OCI-LY3 (cell line): ENCODE data around the gene BRSK1.

Experiments
- H2AFZ ChIP-seq: fragments of 200-600, 300-600 bp; shearing (Covaris generic); 2 replicates; pipeline ENCODE4 v1.6.0; 2014; ENCODE audit warnings: antibody characterized with exemption, low read depth, low read length
- H3K27ac ChIP-seq: fragments of 200-600, 300-600 bp; sonication (generic); 2 replicates; pipeline ENCODE4 v1.5.1; 2014; ENCODE audit warnings: mild to moderate bottlenecking, low read length, moderate library complexity, mixed read lengths
- H3K27me3 ChIP-seq: fragments of 200-600, 300-600 bp; sonication (generic); 2 replicates; pipeline ENCODE4 v1.6.1; 2014; ENCODE audit warnings: low read depth, low read length, mixed read lengths
- H3K36me3 ChIP-seq: fragments of 200-600, 300-600 bp; sonication (generic); replicated peaks from 2 replicates; pipeline ENCODE3; 2014; ENCODE audit warnings: low read depth, low read length, mixed read lengths
- H3K4me1 ChIP-seq: fragments of 300-600, 200-600 bp; sonication (generic); 2 replicates; pipeline ENCODE4 v1.6.1; 2014; ENCODE audit warnings: low read length, mixed read lengths
- H3K4me2 ChIP-seq: fragments of 200-600, 300-600 bp; sonication (generic); 2 replicates; pipeline ENCODE4 v1.6.1; 2014; ENCODE audit warnings: low read length, mixed read lengths
- H3K4me3 ChIP-seq: fragments of 300-600, 200-600 bp; sonication (generic); 2 replicates; pipeline ENCODE4 v1.5.1; 2014; ENCODE audit warnings: antibody characterized with exemption, mild to moderate bottlenecking, low read length, moderate library complexity
- H3K79me2 ChIP-seq: fragments of 300-600, 200-600 bp; shearing (Covaris generic); 2 replicates; pipeline ENCODE4 v1.6.1; 2014; ENCODE audit warnings: mild to moderate bottlenecking, low read length, mixed read lengths
- H3K9ac ChIP-seq: fragments of 300-600, 200-600 bp; shearing (Covaris generic); 2 replicates; pipeline ENCODE4 v1.6.0; 2014; ENCODE audit warnings: mild to moderate bottlenecking, low read length, moderate library complexity
- H3K9me3 ChIP-seq: fragments of 200-600, 300-600 bp; shearing (Covaris generic); 2 replicates; pipeline ENCODE4 v1.6.1; 2014; ENCODE audit warnings: low read length, mixed read lengths; ENCODE audit not compliant: insufficient read depth
- H4K20me1 ChIP-seq: fragments of 200-600, 300-600 bp; sonication (generic); 2 replicates; pipeline ENCODE4 v1.6.1; 2016; ENCODE audit warnings: low read length, mixed read lengths; ENCODE audit not compliant: insufficient read depth
- EZH2phosphoT487 ChIP-seq: fragments of 200-600 bp; shearing (Covaris generic); IDR thresholded peaks from 2 replicates; pipeline ENCODE4 v1.6.1; 2018; ENCODE audit warnings: antibody characterized with exemption, mixed run types, low read depth
- TF ChIP-seq, protein P1 (sequence below): fragments of 200-600, 300-600 bp; sonication (generic); IDR thresholded peaks from 2 replicates; pipeline ENCODE4 v1.5.1; 2014; ENCODE audit warnings: antibody characterized with exemption, low read length, low read depth

The BRSK1 gene

GRCh38 chr19:55358493-55358892, 74.7 kb downstream of the BRSK1 start:
- Histone ChIP-seq H4K20me1 (no peaks in the 10 kb centered on the region), H3K27me3 (peaks cover 5% of the 10 kb centered on the region; the same call in 1 of the 2 replicates), H3K4me2 (no peak overlapping the region), H3K79me2 (no peaks in the 10 kb centered on the region), H3K27ac (no peak overlapping the region), H3K4me1 (no peaks in the 10 kb centered on the region), H3K9me3 (no peaks in the 10 kb centered on the region), H2AFZ (no peak overlapping the region), H3K9ac (no peak overlapping the region), H3K36me3 (no peaks in the 10 kb centered on the region), H3K4me3 (no peak overlapping the region)
- TF ChIP-seq, protein P1, sequence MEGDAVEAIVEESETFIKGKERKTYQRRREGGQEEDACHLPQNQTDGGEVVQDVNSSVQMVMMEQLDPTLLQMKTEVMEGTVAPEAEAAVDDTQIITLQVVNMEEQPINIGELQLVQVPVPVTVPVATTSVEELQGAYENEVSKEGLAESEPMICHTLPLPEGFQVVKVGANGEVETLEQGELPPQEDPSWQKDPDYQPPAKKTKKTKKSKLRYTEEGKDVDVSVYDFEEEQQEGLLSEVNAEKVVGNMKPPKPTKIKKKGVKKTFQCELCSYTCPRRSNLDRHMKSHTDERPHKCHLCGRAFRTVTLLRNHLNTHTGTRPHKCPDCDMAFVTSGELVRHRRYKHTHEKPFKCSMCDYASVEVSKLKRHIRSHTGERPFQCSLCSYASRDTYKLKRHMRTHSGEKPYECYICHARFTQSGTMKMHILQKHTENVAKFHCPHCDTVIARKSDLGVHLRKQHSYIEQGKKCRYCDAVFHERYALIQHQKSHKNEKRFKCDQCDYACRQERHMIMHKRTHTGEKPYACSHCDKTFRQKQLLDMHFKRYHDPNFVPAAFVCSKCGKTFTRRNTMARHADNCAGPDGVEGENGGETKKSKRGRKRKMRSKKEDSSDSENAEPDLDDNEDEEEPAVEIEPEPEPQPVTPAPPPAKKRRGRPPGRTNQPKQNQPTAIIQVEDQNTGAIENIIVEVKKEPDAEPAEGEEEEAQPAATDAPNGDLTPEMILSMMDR = no peak
- TF ChIP-seq EZH2phosphoT487 = no peak

GRCh38 chr19:55358943-55359908, 75.4 kb downstream of the BRSK1 start:
- H2AFZ ChIP-seq = no peak overlapping the region
- H3K27ac ChIP-seq = no peak overlapping the region
- no peaks in the 10 kb centered on the region for H3K36me3 ChIP-seq
- no peaks in the 10 kb centered on the region for H4K20me1 ChIP-seq
- no peaks in the 10 kb centered on the region for H3K4me1 ChIP-seq
- no peaks in the 10 kb centered on the region for H3K79me2 ChIP-seq
- no peak overlapping the region for H3K9ac ChIP-seq
- TF ChIP-seq EZH2phosphoT487 = no peak
- TF ChIP-seq, protein P1 = no peak
- no peak overlapping the region for H3K4me2 ChIP-seq
- H3K4me3 ChIP-seq = no peak overlapping the region
- H3K27me3 ChIP-seq = peaks cover 5% of the 10 kb centered on the region; the same call in 1 of the 2 replicates
- H3K9me3 ChIP-seq = no peaks in the 10 kb centered on the region

DNA sequence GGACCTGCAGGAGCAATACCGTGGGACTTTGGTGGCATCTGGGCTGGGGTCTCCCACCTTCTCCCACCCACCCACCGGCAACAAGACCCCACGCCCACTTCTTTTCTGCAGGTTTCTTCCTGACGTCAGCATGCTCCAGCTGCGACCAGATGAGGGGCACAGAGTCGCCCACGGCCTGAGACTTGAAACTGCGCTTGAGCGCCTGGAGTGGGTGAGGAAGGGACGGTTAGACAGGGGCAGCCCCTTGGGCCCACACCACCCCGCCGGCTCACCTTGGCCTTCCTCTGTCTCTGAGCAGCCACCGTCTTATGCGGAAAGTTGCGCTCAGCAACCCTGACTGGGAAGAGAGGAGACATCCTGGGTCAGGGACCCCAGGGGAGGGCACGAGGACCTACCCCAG, 77.1 kb downstream of the BRSK1 start:
- Histone ChIP-seq H3K4me3 (no peak overlapping the region), H3K27me3 (peaks cover 5% of the 10 kb centered on the region; the same call in 1 of the 2 replicates), H3K4me1 (no peaks in the 10 kb centered on the region), H3K27ac (no peak overlapping the region), H3K9me3 (no peaks in the 10 kb centered on the region), H3K4me2 (no peak overlapping the region), H2AFZ (no peak overlapping the region), H3K9ac (no peak overlapping the region), H3K36me3 (no peaks in the 10 kb centered on the region), H4K20me1 (no peaks in the 10 kb centered on the region), H3K79me2 (no peaks in the 10 kb centered on the region)
- TF ChIP-seq, protein P1 = no peak
- TF ChIP-seq EZH2phosphoT487 = no peak
